NCI-H510A treated with DMSO at 0.1 percent for 48 hours (cell line): ENCODE data around the gene ATP1B1.
A peak's percentile ranks its signal among the peaks of the same experiment; 100 is the strongest.

Experiments
- DNase-seq: peaks from one replicate; lab custom pipeline; 2025; lab: John Stamatoyannopoulos, UW

Gene ATP1B1

DNA sequence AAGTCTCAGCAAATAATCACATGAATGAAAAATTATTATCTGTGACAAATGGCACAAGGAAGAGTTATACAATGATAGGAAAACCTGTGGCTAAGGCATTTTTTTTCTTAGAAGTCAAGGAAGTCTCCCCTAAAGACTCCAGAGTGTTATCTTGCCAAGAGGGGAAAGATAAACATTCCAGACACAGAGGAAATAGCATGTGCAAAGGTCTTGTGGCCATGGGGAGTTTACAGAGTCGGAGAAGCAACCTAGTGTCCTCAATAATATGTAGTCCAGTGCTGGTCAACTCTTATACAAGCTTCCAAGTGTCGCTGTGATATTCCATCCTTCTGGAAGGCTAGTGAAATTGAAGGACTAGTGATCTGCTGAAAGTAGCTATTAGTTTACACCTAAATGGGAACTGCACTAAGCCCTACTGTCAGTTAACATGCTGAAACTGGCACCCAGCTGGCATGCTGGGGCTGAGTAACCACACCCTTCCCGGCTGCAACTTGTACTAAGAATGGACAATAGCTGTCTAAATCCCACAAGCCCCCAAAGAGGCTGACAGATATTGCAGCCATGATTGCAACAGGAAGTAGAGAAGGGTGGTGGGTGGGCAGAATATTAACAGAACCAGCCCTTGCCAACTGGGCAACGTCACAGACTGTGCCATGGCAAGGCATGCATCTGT is 11.5 kb upstream of the ATP1B1 start:
- no peak for DNase-seq

- no peak for DNase-seq
Observed at GRCh38 chr1:169098380-169098779, 8.1 kb upstream of the ATP1B1 start.

- no peak for DNase-seq
Observed at GRCh38 chr1:169099561-169099960, 6.9 kb upstream of the ATP1B1 start.

DNA sequence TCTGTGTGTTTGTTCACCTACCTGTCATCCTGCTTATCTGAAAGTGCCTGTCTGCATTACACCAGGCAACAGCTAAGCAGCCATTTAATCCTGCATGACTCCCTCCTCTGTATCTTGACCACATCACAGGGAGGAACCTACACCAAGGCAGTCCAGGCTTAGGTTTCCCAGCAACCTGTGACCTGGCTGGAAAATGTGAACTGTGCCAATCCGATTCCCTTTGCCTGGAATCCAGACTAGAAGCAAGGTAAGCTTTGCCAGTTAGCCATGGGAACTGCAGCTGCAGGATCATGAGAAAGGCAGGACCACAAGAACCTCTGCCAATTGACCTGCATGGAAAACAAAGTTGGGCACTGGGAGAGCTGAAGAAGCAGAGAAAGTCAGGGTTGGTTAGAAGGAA is 6.3 kb upstream of the ATP1B1 start:
- DNase-seq, result no peak

DNA sequence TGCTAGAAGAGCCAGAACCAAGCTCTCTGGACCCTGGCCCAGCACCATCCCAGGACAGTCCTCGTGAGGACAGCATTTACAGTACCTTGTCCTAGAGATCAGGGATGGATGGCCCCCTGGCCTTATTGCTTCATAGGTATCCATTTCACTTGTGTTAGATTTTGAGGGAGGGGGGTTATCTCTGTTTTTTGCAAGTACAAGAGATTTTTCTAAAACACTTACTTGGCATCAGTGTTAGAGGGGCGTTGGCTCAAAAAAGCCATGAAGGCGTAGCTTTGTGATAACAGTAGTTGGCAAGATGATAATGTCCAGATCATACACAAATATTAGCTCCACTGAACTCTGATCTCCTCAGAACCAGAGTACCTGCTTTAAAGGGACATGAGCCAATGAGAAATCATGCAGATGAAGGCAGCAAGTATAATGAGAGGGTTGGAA is 5.8 kb upstream of the ATP1B1 start:
- no peak for DNase-seq

DNA sequence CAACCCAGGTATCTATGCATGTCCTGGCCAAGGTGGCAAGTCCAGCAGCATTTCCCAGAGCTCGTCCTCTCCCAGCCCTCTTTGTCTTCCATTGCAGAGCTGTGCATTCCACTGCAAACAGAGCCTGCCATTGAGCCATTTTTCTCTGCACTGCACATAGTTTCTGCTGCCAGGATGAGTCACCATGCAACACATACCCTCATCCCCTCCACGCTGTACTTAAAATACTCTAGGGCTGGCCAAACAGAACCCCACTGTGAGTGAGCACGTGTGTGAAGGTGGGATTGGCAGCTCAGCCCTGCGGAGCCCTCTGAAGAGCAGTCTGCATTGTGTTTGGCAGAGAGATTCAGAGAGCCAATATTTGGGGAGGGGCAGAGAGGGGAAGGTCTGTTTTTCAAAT is 3.9 kb upstream of the ATP1B1 start:
- DNase-seq, result no peak

- DNase-seq, result no peak
Observed at GRCh38 chr1:169103002-169103401, 3.5 kb upstream of the ATP1B1 start.

GRCh38 chr1:169103480-169103893 is 3.0 kb upstream of the ATP1B1 start:
- DNase-seq, result peak; percentile 56

- DNase-seq, result peak; percentile 65
Observed at GRCh38 chr1:169105087-169105433, 1.4 kb upstream of the ATP1B1 start.

DNA sequence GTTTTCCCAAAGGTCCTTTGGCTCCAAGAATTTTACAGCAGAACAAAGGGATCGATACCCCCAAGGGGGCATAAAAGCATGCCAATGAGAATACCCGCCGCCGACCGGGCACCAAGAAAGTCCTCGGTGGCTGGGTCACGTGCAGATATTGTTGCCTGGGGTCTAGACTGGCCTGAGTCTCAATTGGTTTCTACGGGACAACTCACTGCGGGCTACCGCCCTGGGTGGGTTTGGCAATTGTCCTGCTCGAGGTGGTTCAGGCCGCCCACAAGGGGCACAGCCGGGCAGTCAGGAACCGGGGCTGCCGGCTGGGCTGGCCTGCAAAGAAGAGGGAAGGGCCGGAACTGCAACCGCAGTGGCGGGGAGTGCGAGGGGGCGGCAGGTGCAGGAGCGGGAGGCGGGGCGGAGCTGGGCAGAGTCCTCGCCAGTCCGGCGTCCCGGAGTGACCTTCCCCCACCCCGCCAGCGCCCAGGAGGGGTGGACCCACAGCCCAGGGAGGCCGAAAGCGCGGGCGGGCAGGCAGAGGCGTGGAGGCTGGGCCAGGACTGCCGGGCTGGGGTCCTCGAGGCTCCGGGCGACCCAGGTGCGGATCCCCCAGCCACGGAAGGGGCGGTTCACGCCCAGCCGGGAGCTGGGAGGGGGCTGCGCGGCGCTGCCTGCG is 926 bp upstream of the ATP1B1 start:
- DNase-seq, result peak; percentile 86

DNA sequence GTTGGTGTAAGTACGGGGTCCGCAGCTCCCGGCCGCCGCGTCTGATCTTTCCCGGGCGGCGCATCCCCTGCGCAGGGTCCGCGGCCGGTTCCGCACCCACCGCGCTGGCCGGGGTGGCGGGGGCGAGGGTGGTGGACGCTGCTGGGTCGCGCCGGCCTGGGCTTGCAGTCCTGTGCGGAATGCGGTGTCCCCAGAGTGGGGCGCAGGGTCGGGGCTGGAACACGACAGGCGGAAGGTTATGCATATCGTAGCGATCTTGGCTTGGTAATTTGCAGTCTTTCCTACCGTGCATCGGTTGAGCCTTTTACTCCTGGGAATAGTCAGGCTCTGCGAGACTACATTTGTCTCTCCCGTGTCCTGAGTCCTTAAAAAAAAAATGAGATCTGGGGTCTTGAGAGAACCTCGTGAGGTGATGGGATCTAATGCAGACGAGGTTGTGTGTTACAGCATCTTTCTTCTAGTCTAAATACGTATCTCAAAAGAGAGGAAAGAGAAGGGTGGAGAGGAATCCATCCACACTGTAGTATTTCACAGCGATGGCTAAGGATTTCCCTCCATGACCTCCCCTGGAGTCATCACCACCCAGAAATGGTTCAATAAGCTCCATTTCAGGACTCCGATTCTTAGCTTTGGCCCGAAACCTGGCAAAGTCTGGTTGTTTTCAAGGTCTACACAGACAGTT is 572 bp downstream of the ATP1B1 start:
- DNase-seq, result no peak

DNA sequence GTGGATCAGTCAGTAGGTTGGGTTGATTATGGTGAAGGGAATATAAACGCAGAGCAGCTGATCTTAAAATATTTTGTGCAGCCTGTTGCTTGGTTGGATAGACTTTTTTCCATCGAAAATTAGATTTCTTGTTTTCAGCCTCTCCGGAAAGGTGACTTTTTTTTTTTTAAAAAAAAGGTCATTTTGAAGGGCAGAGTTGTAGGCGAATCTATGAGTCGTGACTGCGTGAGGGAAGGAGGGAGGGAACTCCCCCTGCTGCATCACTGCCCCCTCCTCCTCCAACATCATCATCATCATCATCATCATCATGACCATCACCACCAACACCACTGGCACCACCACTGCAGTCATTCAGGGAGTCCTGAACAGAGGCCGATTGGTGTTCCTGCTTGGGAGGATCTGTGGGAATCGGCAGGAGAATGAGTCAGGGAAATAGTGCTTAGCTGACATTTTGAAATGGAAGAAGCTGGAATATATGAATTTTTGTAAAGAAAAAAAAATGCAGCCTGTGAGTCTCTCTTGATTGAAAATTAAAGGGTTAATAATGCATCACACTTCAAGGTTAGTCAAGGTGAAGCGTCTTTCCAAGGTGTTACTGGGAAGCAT is 1.2 kb downstream of the ATP1B1 start:
- no peak for DNase-seq

DNA sequence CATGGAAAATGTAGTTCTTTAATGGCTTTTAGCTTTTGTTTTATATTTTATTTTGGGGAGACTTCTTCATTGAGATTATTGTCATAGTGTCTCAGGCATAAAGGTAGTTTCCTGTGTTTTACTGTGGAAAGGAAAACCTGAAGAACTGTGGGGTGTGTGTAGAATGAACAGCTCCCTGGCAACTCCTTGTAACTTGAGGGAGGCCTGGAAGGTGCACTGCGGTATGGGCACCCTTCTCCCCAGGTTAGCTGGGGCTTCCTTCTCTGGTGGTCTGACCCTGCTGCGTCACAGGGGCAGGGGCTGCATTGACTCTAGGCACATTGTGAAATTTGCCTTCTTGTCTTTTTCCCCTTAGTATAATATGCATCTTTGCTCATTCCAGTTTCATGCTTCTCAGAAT is 1.7 kb downstream of the ATP1B1 start:
- no peak for DNase-seq

DNA sequence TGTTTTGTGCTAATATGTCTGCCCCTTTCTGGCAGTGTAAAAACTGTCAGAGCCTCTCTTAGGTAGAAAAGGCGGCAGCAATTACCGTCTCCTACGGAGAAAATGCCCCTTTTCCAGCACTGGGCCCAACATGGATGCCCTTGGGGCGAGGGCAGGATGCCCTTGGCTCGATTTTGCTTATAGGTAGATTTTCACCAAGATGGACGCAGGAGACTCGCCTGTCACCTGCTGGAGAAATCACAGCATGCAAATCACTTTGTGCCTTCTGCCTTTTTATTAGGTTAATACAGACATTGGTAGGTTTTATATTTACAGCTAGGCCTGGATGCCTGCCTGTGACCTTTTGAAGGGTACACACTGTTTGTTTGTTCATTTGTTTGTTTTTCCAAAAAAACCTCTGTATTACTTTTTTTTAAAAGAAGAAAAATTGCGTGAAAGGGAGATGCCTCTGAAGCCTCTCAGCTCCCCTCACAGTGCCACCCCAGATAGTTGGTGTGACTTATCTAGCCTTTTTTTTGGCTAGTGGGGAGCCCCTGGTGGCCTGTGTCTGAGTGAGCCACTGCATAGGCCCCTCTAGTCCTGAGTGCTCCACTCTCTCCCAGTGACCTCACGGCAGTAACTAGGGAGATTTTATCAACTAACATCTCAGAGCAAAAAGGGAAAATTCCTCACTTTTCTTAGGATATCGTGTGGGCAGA is 2.5 kb downstream of the ATP1B1 start:
- DNase-seq, result peak; percentile 42

DNA sequence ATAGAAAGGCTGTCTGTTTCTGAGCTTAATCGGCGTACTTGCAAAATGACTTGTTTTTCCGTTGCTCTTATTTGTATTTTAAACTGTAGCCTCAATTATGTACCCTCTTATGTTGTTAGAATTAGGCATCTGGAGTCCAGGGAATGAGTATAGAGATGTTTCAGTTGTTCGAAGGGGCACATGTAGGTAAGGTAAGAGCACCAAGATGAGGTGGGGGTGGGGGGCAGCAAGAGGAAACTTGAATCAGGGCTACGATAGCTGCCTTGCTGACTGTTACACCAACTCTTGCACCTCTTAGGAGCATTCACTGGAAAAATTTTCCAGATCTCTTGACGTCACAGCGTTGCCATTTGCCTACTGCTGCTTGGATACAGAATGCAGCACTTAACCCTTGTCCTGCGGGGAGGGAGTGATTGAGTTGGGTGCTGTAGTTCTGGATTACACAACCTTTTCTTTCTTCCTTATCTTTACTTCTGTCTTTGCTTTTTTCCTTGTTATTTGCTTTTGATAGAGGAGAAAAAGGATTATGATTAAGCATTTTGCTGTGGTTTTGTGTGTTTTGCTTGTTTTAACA is 3.2 kb downstream of the ATP1B1 start:
- DNase-seq, result peak; percentile 79

DNA sequence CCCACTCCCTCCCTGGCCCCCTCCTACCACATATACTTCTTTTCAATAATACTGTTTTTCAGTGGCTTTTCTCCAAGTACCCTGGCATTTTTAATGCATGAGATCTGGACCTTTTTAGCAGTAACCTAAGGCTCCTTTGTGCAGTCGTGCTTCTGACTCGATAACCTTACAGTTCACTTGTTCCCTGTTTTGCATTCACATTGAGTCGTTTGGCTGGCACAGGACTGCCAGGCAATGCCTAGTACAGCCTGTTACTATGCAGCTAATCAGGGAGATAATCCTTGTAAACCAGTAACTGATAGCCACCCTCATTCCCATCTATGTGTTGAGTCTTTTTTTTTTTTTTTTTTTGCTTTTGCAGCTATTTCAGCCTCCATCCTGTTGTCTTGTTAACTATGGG is 3.7 kb downstream of the ATP1B1 start:
- no peak for DNase-seq

GRCh38 chr1:169110689-169111447 is 4.4 kb downstream of the ATP1B1 start:
- DNase-seq, result no peak

DNA sequence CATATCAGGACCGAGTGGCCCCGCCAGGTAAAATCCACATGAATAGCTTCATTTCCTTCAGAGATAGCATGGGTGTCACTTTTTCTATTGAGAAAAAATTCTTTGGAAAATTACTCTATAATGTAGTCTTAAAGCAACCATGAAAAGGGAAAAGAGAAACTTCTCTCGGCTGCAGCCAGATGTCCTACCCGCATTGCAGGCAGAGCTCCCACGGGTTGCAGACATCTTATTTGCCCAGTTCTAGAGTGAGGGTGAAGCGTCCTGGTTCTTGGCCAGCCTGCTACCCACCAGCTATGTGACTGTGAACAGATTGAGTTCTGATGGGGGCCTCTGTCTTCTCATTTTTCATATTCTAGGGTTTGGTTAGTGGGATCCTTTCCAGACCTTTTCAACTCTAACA is 5.0 kb downstream of the ATP1B1 start:
- DNase-seq, result no peak

DNA sequence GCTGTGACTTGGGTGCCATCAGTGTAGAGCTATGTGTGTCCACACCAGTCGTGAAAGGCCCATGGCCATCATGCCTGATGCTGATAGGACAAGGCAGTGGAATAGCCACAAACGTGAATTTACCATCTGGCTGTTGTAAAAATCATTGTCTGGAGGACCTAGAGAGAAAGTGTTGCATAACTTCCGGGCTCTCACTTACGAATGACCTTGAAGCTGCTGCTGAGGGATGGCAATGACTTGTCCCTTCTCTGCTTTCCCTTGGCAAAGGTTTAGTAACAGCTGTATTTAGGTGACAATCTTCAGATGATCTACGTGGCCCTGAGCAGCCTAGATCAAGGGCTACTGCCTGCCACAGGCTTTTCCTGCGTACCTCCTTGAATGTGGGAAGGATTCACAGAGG is 5.8 kb downstream of the ATP1B1 start:
- DNase-seq, result no peak

GRCh38 chr1:169113613-169114119 is 7.2 kb downstream of the ATP1B1 start:
- DNase-seq, result no peak
